HepG2 (cell line): ENCODE results near the gene RABGAP1L. TPM values are rescaled to one million over a fixed set of nuclear protein-coding genes. Genes with fewer than 3 reads are reported as not detected.

Experiments
- ATAC-seq: fragments of 200-7000 bp; cut with Tn5 transposase; 3 replicates; pipeline ENCODE4 v1.9.1; 2020; ENCODE audit warnings: mild to moderate bottlenecking, moderate library complexity
- BruUV-seq: library from RNA; stranded (reverse); fragments of 400-500 nt; replicated peaks from 2 replicates; lab custom pipeline; 2021; lab: Mats Ljungman, UMichigan
- CTCF ChIA-PET: fragments of 300-600 bp; formaldehyde crosslinking; extraction: SDS; loops from one replicate; lab custom pipeline; 2021; ENCODE audit warnings: low total read pairs, inconsistent platforms, low intra/inter-chr PET ratio; lab: Yijun Ruan, JAX
- POLR2A ChIA-PET: fragments of 350-600 bp; sonication (Branson Sonifier 250); formaldehyde crosslinking; loops from one replicate; lab custom pipeline; 2020; ENCODE audit warnings: antibody characterized with exemption, inconsistent platforms; lab: Yijun Ruan, JAX
- DNase-seq: peaks from one replicate; pipeline ENCODE4 v3.0.0-alpha.2; 2015; ENCODE audit warnings: low spot score
- FAIRE-seq: peaks from 3 replicates; lab custom pipeline; 2011; peaks lifted over from hg19 to GRCh38; lab: Jason Lieb, UNC
- H2AFZ ChIP-seq: one replicate; pipeline ENCODE4 v1.6.1; 2011; ENCODE audit warnings: low read length, inconsistent platforms
- H3K27ac ChIP-seq: fragments of 300-600 bp; 3 replicates; pipeline ENCODE4 v1.8.0; 2011; ENCODE audit warnings: mixed run types, mild to moderate bottlenecking, mixed read lengths, low read length, inconsistent platforms; ENCODE audit not compliant: insufficient read depth; ENCODE audit errors: extremely low read length
- H3K27me3 ChIP-seq, 2 experiments: fragments of 200-600 bp in 1 of 2; 2 replicates in 1 of 2; 3 replicates in 1 of 2; pipeline versions ENCODE4 v1.6.0 to v1.8.0; 2011; ENCODE audit warnings: low read length in 2 of 2, mild to moderate bottlenecking in 2 of 2, moderate library complexity in 2 of 2, inconsistent platforms in 1 of 2; ENCODE audit not compliant: insufficient read depth in 2 of 2, control insufficient read depth in 1 of 2
- H3K36me3 ChIP-seq, 2 experiments: fragments of 200-600 bp in 1 of 2; replicated peaks in 1 of 2; 2 replicates in 1 of 2; 3 replicates in 1 of 2; pipeline versions ENCODE4 v1.5.1 to v1.8.0; 2011; ENCODE audit warnings: low read length in 2 of 2, inconsistent platforms in 1 of 2; ENCODE audit not compliant: insufficient read depth in 2 of 2, control insufficient read depth in 1 of 2
- H3K4me1 ChIP-seq: 2 replicates; pipeline ENCODE4 v1.5.1; 2012; ENCODE audit warnings: low read length, inconsistent platforms; ENCODE audit not compliant: insufficient read depth
- H3K4me2 ChIP-seq: 2 replicates; pipeline ENCODE4 v1.6.0; 2011; ENCODE audit warnings: low read depth, low read length, inconsistent platforms
- H3K4me3 ChIP-seq, 3 experiments: fragments of 200-600 bp in 1 of 3; sonication (generic), shearing (Covaris generic) in 1 of 3; replicated peaks in 1 of 3; 2 replicates each; pipeline ENCODE4 v1.5.1; 2011 to 2016; ENCODE audit warnings: low read length in 3 of 3, inconsistent platforms in 2 of 3, low read depth in 2 of 3, mild to moderate bottlenecking in 2 of 3, control low read depth in 1 of 3, mixed read lengths in 1 of 3; ENCODE audit not compliant: insufficient read depth in 1 of 3
- H3K79me2 ChIP-seq: one replicate; pipeline ENCODE4 v1.6.1; 2011; ENCODE audit warnings: low read length, inconsistent platforms; ENCODE audit not compliant: insufficient read depth
- H3K9ac ChIP-seq: 2 replicates; pipeline ENCODE4 v1.6.0; 2011; ENCODE audit warnings: mild to moderate bottlenecking, low read depth, low read length, inconsistent platforms; ENCODE audit not compliant: insufficient read depth
- H3K9me3 ChIP-seq: 2 replicates; pipeline ENCODE4 v1.5.1; 2012; ENCODE audit warnings: mild to moderate bottlenecking, low read length
- H4K20me1 ChIP-seq: 2 replicates; pipeline ENCODE4 v1.6.0; 2011; ENCODE audit warnings: inconsistent platforms, mild to moderate bottlenecking, low read length, moderate library complexity; ENCODE audit not compliant: insufficient read depth
- BRF2 ChIP-seq: sonication (generic); formaldehyde crosslinking; IDR thresholded peaks from 2 replicates; pipeline ENCODE4 v1.8.1; 2022; ENCODE audit warnings: mild to moderate bottlenecking, missing genetic modification reagents
- DMAP1 ChIP-seq: IDR thresholded peaks from 2 replicates; pipeline ENCODE4 v1.6.1; 2016
- DZIP1 ChIP-seq: sonication (generic); formaldehyde crosslinking; IDR thresholded peaks from 2 replicates; pipeline ENCODE4 v1.5.0; 2020; ENCODE audit warnings: mild to moderate bottlenecking, missing genetic modification reagents
- FLYWCH1 ChIP-seq: sonication (generic); formaldehyde crosslinking; IDR thresholded peaks from 2 replicates; pipeline ENCODE4 v1.8.1; 2023; ENCODE audit warnings: mild to moderate bottlenecking, missing genetic modification reagents
- GABPA ChIP-seq, 2 experiments: IDR thresholded peaks; 2 replicates each; pipeline ENCODE4 v1.6.1; 2011 to 2016; ENCODE audit warnings: low read depth in 2 of 2, low read length in 1 of 2, missing biosample characterization in 1 of 2, missing genetic modification characterization in 1 of 2
- LRRFIP1 ChIP-seq: sonication (generic); formaldehyde crosslinking; conservative IDR thresholded peaks from 2 replicates; pipeline ENCODE4 v1.4.0; 2020; ENCODE audit warnings: missing genetic modification reagents
- NFIC ChIP-seq: IDR thresholded peaks from 2 replicates; pipeline ENCODE4 v1.6.1; 2012; ENCODE audit warnings: mild to moderate bottlenecking, low read length, inconsistent platforms
- TIGD3 ChIP-seq: sonication (generic); formaldehyde crosslinking; IDR thresholded peaks from 2 replicates; pipeline ENCODE4 v1.5.1; 2020; ENCODE audit warnings: mild to moderate bottlenecking, missing genetic modification reagents, borderline replicate concordance
- ZIK1 ChIP-seq: sonication (generic); formaldehyde crosslinking; IDR thresholded peaks from 2 replicates; pipeline ENCODE4 v1.5.0; 2020; ENCODE audit warnings: mild to moderate bottlenecking, low read depth, missing genetic modification reagents, borderline replicate concordance
- ZNF205 ChIP-seq: IDR thresholded peaks from 2 replicates; pipeline ENCODE4 v1.6.1; 2018; ENCODE audit warnings: missing biosample characterization, missing genetic modification reagents
- ZNF441 ChIP-seq: sonication (generic); formaldehyde crosslinking; IDR thresholded peaks from 2 replicates; pipeline ENCODE4 v1.7.0; 2021; ENCODE audit warnings: missing genetic modification reagents, borderline replicate concordance
- ZSCAN22 ChIP-seq: sonication (generic); formaldehyde crosslinking; IDR thresholded peaks from 2 replicates; pipeline ENCODE4 v1.4.0; 2020; ENCODE audit warnings: mild to moderate bottlenecking, missing genetic modification reagents
- WGBS: methylation state at CpG from one replicate; pipeline ENCODE4 v1.1.6; 2017; ENCODE audit warnings: low lambda C conversion rate; 5-methylcytosine and 5-hydroxymethylcytosine counted together
- in situ Hi-C: cut with HindIII; loops from 2 replicates; pipeline ENCODE4 v1.10.0; 2017; ENCODE audit warnings: low pct_unique_long_range_greater_than_20kb; ENCODE audit not compliant: extremely low pct_ligation_motif_present
- intact Hi-C: fragments of 100-400 bp; cut with micrococcal nuclease; formaldehyde crosslinking; loops from one replicate; pipeline ENCODE4 v1.10.0; 2022; ENCODE audit not compliant: unreplicated experiment
- polyA plus RNA-seq, 8 experiments: library from polyadenylated mRNA; depleted of rRNA in 3 of 8; stranded (reverse) in 7 of 8; unstranded in 1 of 8; fragments of >200 nt; fragmentation: Illumina TruSeq in 4 of 8; extraction: Trizol in 4 of 8; gene quantifications; 2 replicates each; pipeline versions ENCODE4 v1.2.1 to v1.2.3, GENCODE V29; 2011 to 2016; ENCODE audit warnings: low read depth in 4 of 8, missing spikeins in 1 of 8, mixed read lengths in 1 of 8; ENCODE audit not compliant: insufficient read depth in 1 of 8
- total RNA-seq, 5 experiments: library from RNA; depleted of rRNA; stranded (reverse); fragments of >200 nt; fragmentation: Illumina TruSeq; extraction: Trizol; gene quantifications; 2 replicates each; pipeline ENCODE4 v1.2.3, GENCODE V29; 2016; ENCODE audit warnings: low read depth in 1 of 5

Gene RABGAP1L
- total and polyA plus RNA-seq, 2 of the 13 experiments (the other 11 are each of a cell fraction or from before 2014, with no cell fraction given): 7.9 to 22.6 TPM

- no peak for TF ChIP-seq BRF2 (CRISPR knock-in tag)
These were observed 875.5 kb downstream of the RABGAP1L start (continued) for GRCh38 chr1:175034775-175035174.

- CTCF ChIA-PET: no interaction called here
These were observed 876.5 kb downstream of the RABGAP1L start for GRCh38 chr1:175035865-175036264.

More at GRCh38 chr1:175035865-175036264, 876.5 kb downstream of the RABGAP1L start:
- H3K79me2 ChIP-seq: no peaks in the 10 kb centered on the region
- DNase-seq: no peak
- no peak for TF ChIP-seq GABPA (IDR thresholded peaks at IDR 0.05; ENCODE audit: low read depth, low read length)
- TF ChIP-seq GABPA (CRISPR knock-in tag; IDR thresholded peaks at IDR 0.05; ENCODE audit: low read depth): no peak
- no peak for TF ChIP-seq NFIC
- TF ChIP-seq ZNF205 (CRISPR knock-in tag): no peak
- no peak for TF ChIP-seq TIGD3
- TF ChIP-seq ZIK1 (CRISPR knock-in tag): no peak
- no peak for TF ChIP-seq ZSCAN22
- no peak for TF ChIP-seq ZNF441 (CRISPR knock-in tag)
- no peak for TF ChIP-seq DZIP1 (CRISPR knock-in tag)
- no peak for TF ChIP-seq FLYWCH1 (CRISPR knock-in tag)
- TF ChIP-seq LRRFIP1 (CRISPR knock-in tag): no peak
- TF ChIP-seq DMAP1 (CRISPR knock-in tag): no peak
- H3K4me2 ChIP-seq: no peak overlapping the region
- FAIRE-seq: no peak
- H3K36me3 ChIP-seq: no peaks in the 10 kb centered on the region
- peaks cover 9% of the 10 kb centered on the region for H3K4me1 ChIP-seq
- no peak overlapping the region for H3K9ac ChIP-seq
- intact Hi-C loops: no loop called here
- H3K27ac ChIP-seq: no peak overlapping the region
- H3K27me3 ChIP-seq: no peaks in the 10 kb centered on the region; a peak in 1 of 5 replicates
- H4K20me1 ChIP-seq: no peaks in the 10 kb centered on the region
- no peak for ATAC-seq
- no peak overlapping the region for H3K4me3 ChIP-seq
- no peaks in the 10 kb centered on the region for H3K9me3 ChIP-seq
- WGBS: 47% methylated on average over 4 of the region's 6 CpGs
- in situ Hi-C loops: no loop called here
- POLR2A ChIA-PET: no interaction called here
- no peak overlapping the region for H2AFZ ChIP-seq
- BruUV-seq: no TSS peak
